NT2/D1 (cell line): ENCODE measurements around the gene SSX4B.
"Not testable (repeated sequence)": the region's sequence is repeated elsewhere in the genome, so short reads cannot be mapped to it uniquely, and the experiment has no call there.

Experiments
- DNase-seq: peaks from one replicate; pipeline ENCODE4 v3.0.0-alpha.2; 2011; ENCODE audit warnings: low read depth, low spot score
- H3K27me3 ChIP-seq: 2 replicates; pipeline ENCODE4 v1.6.0; 2011; ENCODE audit warnings: mild to moderate bottlenecking; ENCODE audit not compliant: insufficient read length, insufficient read depth
- H3K36me3 ChIP-seq: 2 replicates; pipeline ENCODE4 v1.6.1; 2011; ENCODE audit warnings: mild to moderate bottlenecking, low read length, mixed read lengths; ENCODE audit not compliant: insufficient read depth, insufficient read length
- H3K4me1 ChIP-seq: 2 replicates; pipeline ENCODE4 v1.5.1; 2011; ENCODE audit not compliant: insufficient read depth, insufficient read length
- H3K4me3 ChIP-seq: 2 replicates; pipeline ENCODE4 v1.5.1; 2011; ENCODE audit warnings: low read depth; ENCODE audit not compliant: insufficient read length
- H3K9ac ChIP-seq: 2 replicates; pipeline ENCODE4 v1.6.0; 2011; ENCODE audit warnings: low read depth; ENCODE audit not compliant: insufficient read length
- H3K9me3 ChIP-seq: 2 replicates; pipeline ENCODE4 v1.5.1; 2011; ENCODE audit warnings: mild to moderate bottlenecking, low read length; ENCODE audit not compliant: insufficient read depth
- SUZ12 ChIP-seq: IDR thresholded peaks from 2 replicates; pipeline ENCODE4 v1.6.1; 2011; ENCODE audit not compliant: insufficient read length, insufficient read depth; ENCODE audit errors: extremely low read depth
- YY1 ChIP-seq: IDR thresholded peaks from 2 replicates; pipeline ENCODE4 v1.6.1; 2011; ENCODE audit not compliant: insufficient read length, insufficient read depth
- ZNF274 ChIP-seq: IDR thresholded peaks from 2 replicates; pipeline ENCODE4 v1.6.1; 2011; ENCODE audit warnings: mild to moderate bottlenecking, low read depth, low read length

Gene SSX4B, protein sequence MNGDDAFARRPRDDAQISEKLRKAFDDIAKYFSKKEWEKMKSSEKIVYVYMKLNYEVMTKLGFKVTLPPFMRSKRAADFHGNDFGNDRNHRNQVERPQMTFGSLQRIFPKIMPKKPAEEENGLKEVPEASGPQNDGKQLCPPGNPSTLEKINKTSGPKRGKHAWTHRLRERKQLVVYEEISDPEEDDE

GRCh38 chrX:48411860-48412259, at the start of gene SSX4B:
TSS of gene SSX4B (minus strand) at chrX:48411960. CDS start at chrX:48411372, 588 bp downstream.
- H3K9ac ChIP-seq, H3K9me3 ChIP-seq, H3K4me1 ChIP-seq, H3K27me3 ChIP-seq, H3K4me3 ChIP-seq, H3K36me3 ChIP-seq, DNase-seq: not testable (repeated sequence)

DNA sequence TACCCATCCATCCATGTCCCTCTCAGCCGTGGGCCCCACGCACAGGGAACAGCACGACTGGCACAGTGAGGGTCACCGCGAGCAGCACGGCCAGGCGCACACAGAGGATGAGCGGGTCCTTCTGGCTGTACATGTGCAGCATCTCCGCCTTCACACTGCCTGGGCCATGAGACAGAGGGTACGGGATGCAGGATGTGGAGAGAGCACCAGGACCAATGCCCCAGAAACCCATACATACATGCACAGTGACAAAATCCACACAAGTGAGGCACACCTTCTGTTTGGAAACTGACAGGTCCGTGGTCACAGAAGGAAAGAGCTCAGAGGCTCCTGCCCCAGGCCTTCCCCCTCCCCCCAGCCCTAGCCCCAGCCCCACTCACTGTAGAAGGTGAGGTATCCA, 48.8 kb upstream of the SSX4B start:
- H3K9ac ChIP-seq = no peak overlapping the region
- H3K4me3 ChIP-seq = no peak overlapping the region
- no peaks in the 10 kb centered on the region for H3K27me3 ChIP-seq
- H3K9me3 ChIP-seq = no peaks in the 10 kb centered on the region
- H3K36me3 ChIP-seq = peaks cover 63% of the 10 kb centered on the region
- no peak for TF ChIP-seq ZNF274
- no peak for TF ChIP-seq SUZ12
- TF ChIP-seq YY1 = no peak
- peaks cover 2% of the 10 kb centered on the region for H3K4me1 ChIP-seq
- no peak for DNase-seq

DNA sequence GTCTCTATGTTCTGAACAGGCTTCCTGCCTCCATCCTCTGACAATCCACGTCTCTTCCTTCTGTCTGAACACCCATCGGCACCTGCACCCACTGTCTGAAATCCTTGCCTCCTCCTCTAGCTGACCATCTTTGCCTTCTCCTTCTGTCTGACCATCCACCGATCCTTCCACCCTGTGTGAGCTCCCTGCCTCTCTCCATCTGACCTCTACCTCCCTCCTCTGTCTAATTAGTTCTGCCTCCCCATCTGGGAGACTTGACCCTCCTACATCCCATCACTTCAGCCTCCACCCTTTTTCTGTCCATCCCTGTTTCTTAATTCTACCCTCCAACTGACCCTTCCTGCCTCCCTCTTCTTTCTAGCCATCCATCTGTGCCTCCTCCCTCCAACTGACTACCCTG, 48.3 kb upstream of the SSX4B start:
- Histone ChIP-seq H3K9me3 (no peaks in the 10 kb centered on the region), H3K27me3 (no peaks in the 10 kb centered on the region), H3K9ac (no peak overlapping the region), H3K36me3 (peaks cover 57% of the 10 kb centered on the region), H3K4me1 (no peaks in the 10 kb centered on the region), H3K4me3 (no peak overlapping the region)
- no peak for DNase-seq
- TF ChIP-seq SUZ12 (no peak), ZNF274 (no peak), YY1 (no peak)

DNA sequence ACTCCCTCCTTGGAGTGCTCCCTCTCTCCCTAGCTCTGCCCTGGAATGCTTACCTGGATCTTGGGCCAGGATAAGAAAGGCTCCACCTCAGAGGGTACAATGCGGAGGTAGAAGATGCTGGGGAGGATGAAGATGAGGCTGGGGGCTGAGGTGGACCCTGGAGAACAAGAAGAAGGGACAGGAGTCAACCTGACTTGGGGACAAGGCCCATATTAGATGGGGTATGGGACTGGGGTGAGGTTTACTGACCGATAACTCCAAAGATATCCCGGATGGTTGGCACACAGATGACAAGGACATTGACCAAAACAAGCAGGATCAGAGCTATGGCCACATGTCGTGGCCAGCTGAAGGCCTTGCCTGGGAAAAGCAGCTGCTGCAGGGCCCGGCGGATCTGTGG, 47.7 kb upstream of the SSX4B start:
- no peak for DNase-seq

DNA sequence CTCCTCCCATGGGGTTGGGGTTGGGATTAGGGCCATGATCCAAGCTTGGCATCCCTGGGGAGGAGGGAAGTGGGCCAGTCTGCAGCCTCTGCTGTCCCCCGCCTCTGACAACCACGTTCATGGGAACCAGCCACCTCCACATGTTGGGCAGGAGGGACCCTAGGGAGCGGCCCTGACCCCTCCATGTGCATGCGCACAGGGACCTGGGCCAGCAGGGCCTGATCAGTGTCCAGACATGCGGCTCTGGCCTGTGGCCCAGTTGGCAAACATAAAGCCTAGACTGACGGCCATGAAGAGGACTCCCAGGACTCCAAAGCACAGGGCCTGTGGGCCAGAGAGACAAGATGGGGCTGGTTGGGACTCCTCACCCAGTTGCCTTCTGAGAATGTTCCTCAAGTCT, 47.0 kb upstream of the SSX4B start:
- Histone ChIP-seq H3K9ac (no peak overlapping the region), H3K4me1 (no peaks in the 10 kb centered on the region), H3K4me3 (no peak overlapping the region), H3K27me3 (no peaks in the 10 kb centered on the region), H3K9me3 (no peaks in the 10 kb centered on the region), H3K36me3 (peaks cover 54% of the 10 kb centered on the region)
- DNase-seq = no peak
- TF ChIP-seq ZNF274 = no peak
- no peak for TF ChIP-seq SUZ12

More for the DNA sequence above, 47.7 kb upstream of the SSX4B start:
- Histone ChIP-seq H3K9me3 (no peaks in the 10 kb centered on the region), H3K9ac (no peak overlapping the region), H3K4me3 (no peak overlapping the region), H3K4me1 (no peaks in the 10 kb centered on the region), H3K27me3 (no peaks in the 10 kb centered on the region), H3K36me3 (peaks cover 54% of the 10 kb centered on the region)
- no peak for TF ChIP-seq ZNF274
- no peak for TF ChIP-seq SUZ12
- no peak for TF ChIP-seq YY1

GRCh38 chrX:48456628-48457331, 45.0 kb upstream of the SSX4B start:
- H3K4me1 ChIP-seq = no peaks in the 10 kb centered on the region
- no peak overlapping the region for H3K4me3 ChIP-seq
- H3K9ac ChIP-seq = no peak overlapping the region
- H3K36me3 ChIP-seq = peaks cover 45% of the 10 kb centered on the region
- no peak for DNase-seq
- H3K27me3 ChIP-seq = no peaks in the 10 kb centered on the region
- TF ChIP-seq YY1 (no peak), ZNF274 (no peak), SUZ12 (no peak)
- H3K9me3 ChIP-seq = no peaks in the 10 kb centered on the region

DNA sequence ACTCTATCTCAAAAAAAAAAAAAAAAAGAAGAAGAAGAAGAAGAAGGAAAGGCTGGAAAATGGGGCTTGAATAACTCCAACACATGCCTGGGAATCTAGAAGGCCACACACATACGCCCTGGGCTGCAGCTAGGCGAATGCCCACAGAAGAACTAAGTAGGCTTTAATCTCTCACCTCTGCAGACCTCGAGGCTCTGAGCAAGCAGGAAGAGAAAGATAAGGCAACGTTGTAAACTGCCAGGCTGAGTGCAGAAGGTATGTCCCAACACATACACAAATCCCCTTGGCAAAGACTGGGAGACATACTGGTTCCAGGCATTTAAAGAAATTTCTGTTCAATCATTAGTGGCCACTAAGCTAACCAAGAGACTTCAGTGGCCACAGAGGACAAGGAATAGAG, 39.9 kb upstream of the SSX4B start:
- TF ChIP-seq SUZ12 = no peak
- TF ChIP-seq ZNF274 = no peak
- TF ChIP-seq YY1 = no peak
- H3K4me1 ChIP-seq = no peaks in the 10 kb centered on the region

DNA sequence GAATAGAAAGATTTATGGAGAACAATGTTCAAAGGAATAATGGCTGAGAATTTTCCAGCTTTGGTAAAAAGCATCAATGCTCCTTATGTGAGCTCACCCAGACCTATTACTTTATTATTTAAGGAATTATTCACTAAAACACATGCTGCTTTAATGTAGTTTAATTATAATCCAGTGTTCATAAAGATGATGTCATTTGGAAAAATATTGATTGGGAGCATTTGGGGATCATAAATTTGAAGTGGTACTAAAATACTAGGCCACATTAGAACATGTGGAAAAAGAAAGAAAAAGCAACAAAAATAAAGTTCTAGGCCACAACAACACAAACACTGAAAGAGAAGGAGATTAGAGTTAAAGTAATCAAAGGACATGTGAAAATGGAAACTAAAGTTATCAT, 38.3 kb upstream of the SSX4B start:
- Histone ChIP-seq H3K4me3 (no peak overlapping the region), H3K9ac (no peak overlapping the region), H3K36me3 (no peaks in the 10 kb centered on the region), H3K9me3 (no peaks in the 10 kb centered on the region), H3K4me1 (no peaks in the 10 kb centered on the region), H3K27me3 (no peaks in the 10 kb centered on the region)
- no peak for DNase-seq
- TF ChIP-seq ZNF274 = no peak
- no peak for TF ChIP-seq YY1
- TF ChIP-seq SUZ12 = no peak

More for the DNA sequence above, 39.9 kb upstream of the SSX4B start:
- Histone ChIP-seq H3K9ac (no peak overlapping the region), H3K9me3 (no peaks in the 10 kb centered on the region), H3K36me3 (peaks cover 2% of the 10 kb centered on the region), H3K4me3 (no peak overlapping the region), H3K27me3 (no peaks in the 10 kb centered on the region)
- no peak for DNase-seq

DNA sequence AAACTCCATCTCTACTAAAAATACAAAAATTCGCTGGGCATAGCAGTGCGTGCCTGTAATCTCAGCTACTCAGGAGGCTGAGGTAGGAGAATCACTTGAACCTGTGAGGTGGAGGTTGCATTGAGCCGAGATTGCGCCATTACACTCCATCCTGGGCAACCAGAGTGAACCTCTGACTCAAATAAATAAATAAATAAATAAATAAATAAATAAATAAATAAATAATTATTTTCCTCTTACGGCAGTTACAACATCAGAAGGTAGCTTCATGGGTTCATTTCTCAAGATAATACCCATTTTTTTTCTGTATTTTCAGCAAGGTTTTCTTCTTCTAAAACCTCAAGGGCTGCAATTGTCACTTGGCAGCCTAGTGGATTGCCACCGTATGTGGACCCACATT, 35.4 kb upstream of the SSX4B start:
- H3K4me1 ChIP-seq, DNase-seq, H3K9ac ChIP-seq, H3K27me3 ChIP-seq, H3K4me3 ChIP-seq, H3K36me3 ChIP-seq, H3K9me3 ChIP-seq: not testable (repeated sequence)

GRCh38 chrX:48433713-48434112, 22.0 kb upstream of the SSX4B start:
- not testable (repeated sequence) for H3K9me3 ChIP-seq, H3K4me1 ChIP-seq, DNase-seq, H3K36me3 ChIP-seq, H3K27me3 ChIP-seq
- Histone ChIP-seq H3K4me3 (peak overlapping the region; percentile 41), H3K9ac (peak overlapping the region; percentile 51)

GRCh38 chrX:48430166-48430565, 18.4 kb upstream of the SSX4B start:
- H3K4me1 ChIP-seq, H3K4me3 ChIP-seq, H3K9me3 ChIP-seq, H3K27me3 ChIP-seq, H3K9ac ChIP-seq, DNase-seq, H3K36me3 ChIP-seq: not testable (repeated sequence)
